GM18526 (cell line): ENCODE data around the gene VPS4A.

Experiments used
- POLR2A ChIP-seq: IDR thresholded peaks from 3 replicates; pipeline ENCODE4 v1.6.1; 2011; ENCODE audit not compliant: insufficient read length; ENCODE audit errors: extremely low read depth

VPS4A gene

DNA sequence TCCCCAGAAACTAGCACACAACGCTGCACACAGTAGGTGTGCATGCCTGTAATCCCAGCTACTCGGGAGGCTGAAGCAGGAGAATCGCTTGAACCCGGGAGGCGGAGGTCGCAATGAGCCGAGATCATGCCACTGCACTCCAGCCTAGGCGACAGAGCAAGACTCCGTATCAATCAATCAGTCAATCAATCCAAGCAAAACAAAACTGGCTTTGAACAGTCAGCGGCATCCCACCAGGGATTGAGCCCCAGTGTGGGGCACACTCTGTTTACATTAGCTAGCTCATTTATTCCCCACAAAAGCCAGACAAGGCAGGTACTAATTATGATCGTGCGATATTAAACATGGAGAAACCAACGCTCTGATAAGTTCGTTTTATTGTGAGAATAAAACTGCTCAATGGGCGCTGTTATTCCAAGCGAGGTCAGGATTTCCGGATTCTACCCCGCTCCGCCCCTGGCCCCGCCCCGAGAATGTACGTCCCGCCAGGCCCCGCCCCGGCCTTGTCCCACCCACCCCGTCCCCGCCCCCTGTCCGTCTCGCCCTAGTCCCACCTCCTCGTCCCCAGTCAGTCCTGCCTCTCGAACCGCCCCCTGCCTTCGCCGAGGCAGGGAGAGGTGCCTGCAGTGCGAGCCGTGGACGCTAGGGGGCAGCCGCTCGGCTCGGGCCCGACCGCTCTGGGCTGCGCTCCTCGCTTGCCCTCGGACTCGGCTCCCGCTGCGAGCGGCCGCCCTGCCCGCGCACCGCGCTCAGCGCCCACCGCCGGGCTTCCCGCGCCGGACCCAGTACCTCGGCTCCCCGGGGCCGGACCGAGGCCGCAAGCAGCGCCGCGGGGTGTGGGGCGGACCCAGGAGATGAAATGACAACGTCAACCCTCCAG lies at the start of gene VPS4A:
Gene VPS4A (plus strand): TSS at position 698 of the 880 bp plus-strand sequence. CDS start 162 bp downstream, at position 860.
- TF ChIP-seq POLR2A = peak; percentile 82

DNA sequence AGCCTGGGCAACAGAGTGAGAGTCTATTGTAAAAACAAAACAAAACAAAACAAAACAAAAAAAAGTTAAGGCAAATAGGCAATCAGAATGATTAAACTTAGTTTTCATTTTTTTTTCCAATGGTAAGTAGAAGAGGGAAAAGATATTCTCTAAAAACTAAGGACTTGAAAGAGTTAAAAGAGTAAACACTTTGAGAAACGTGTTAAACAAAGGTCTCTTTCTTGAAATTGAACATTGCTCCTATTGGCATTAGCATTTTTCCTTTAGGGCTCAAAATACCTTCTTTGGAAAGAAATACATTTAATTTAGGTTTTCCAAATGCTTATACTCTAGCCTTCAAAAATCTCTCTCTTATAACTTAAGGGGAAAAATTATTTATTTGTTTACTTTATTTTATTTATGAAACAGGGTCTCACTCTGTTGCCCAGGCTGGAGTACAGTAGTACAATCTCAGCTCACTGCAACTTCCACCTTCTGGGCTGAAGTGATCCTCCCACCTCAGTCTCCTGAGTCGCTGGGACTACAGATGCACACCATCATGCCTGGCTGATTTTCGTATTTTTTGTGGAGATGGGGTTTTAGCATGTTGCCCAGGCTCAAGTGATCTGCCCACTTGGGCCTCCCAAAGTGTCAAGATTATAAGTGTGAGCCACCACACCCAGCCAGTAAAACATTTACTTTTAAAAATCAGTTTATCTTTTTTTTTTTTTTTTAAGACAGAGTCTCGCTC lies 44.7 kb upstream of the VPS4A start:
- TF ChIP-seq POLR2A = no peak

DNA sequence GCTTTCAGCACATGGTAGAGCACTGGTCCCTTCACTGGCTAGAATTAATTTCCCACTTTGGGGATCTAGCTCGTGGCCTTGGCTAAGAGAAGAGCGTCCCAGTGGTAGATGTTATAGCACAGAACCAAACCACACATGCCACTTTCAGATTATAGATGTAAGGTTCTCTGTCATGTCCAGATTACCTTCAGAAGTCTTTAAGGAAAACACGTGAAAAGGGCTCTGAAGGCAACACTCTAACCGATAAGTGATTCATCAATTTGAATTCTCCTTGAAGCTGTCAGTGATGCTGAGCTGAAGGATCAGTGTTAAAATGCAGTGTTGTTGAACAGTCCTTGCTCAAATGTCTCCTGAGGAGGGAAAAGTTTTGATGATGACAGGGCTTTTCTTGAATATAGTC lies 43.5 kb upstream of the VPS4A start:
- no peak for TF ChIP-seq POLR2A

DNA sequence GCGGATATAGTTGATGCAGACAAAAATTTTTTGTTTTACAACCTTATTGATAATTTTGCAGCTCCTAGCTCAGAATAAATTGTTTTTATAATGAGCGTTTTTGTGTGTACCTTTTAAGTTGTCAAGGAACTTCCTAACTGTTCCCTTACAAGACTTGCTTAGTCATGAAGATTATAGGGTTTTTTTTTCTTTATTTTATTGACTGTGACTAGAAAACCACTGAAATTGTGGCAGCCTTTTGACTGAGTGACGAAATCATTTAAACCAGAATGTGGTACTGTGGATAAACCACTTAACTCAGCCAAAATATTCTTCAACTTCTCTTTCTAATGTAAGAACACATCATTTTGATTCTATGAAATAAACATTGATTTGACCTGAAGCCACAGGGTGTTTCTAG lies 40.8 kb upstream of the VPS4A start:
- no peak for TF ChIP-seq POLR2A

DNA sequence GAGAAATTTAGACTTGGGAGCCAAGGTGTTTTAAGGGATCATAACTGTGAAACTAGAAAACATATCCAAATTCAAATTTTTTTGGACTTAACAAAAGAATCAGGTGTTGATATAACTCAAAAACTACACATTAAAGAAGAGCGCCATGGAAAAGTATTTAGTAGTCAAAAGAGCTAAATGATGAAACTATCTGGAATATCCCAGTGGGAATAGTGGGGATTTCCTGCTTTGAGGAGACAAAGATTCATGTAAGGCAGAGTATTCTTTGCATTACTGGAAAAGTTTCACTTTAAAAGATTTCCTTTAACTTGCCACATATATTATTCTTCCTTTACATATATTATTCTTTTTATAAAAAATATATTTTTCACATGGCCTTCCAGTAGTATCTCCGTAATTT lies 40.3 kb upstream of the VPS4A start:
- TF ChIP-seq POLR2A = no peak

DNA sequence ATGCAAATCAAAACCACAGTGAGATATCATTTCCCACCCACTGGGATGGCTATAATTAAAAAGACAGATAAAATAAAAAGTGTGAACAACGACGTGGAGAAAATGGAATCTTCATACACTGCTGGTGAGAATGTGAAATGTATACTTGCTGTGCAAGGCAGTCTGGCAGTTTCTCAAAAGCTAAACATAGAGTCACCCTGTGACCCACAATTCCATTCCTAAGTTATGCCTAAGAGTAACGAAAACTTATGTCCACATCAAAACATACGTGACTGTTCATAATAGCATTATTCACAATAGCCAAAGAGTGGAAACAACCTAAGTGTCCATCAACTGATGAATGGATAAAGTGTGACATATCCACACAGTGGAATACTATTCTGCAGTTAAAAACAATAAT lies 38.1 kb upstream of the VPS4A start:
- no peak for TF ChIP-seq POLR2A

DNA sequence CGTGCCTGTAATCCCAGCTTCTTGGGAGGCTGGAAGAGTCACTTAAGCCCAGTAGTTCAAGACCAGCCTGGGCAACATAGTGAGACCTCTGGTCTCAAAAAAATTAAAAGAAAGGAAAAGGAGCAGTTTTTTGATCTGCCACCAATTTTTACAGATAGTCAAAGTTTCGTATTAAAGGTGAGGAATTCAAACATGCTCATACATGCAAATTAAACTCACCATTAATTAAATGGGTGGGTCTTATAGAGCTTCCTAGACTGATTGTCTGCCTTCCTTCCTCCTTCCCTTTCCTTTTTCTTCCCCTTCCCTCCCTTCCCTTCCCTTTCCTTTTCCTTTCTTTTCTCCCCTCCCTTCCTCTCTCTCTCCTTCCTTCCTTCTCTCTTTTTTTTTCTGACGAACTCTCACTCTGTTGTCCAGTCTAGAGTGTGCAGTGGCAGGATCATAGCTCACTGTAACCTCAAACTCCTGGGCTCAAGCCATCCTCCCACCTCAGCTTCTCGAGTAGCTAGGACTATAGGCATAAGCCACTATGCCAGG lies 36.4 kb upstream of the VPS4A start:
- no peak for TF ChIP-seq POLR2A

DNA sequence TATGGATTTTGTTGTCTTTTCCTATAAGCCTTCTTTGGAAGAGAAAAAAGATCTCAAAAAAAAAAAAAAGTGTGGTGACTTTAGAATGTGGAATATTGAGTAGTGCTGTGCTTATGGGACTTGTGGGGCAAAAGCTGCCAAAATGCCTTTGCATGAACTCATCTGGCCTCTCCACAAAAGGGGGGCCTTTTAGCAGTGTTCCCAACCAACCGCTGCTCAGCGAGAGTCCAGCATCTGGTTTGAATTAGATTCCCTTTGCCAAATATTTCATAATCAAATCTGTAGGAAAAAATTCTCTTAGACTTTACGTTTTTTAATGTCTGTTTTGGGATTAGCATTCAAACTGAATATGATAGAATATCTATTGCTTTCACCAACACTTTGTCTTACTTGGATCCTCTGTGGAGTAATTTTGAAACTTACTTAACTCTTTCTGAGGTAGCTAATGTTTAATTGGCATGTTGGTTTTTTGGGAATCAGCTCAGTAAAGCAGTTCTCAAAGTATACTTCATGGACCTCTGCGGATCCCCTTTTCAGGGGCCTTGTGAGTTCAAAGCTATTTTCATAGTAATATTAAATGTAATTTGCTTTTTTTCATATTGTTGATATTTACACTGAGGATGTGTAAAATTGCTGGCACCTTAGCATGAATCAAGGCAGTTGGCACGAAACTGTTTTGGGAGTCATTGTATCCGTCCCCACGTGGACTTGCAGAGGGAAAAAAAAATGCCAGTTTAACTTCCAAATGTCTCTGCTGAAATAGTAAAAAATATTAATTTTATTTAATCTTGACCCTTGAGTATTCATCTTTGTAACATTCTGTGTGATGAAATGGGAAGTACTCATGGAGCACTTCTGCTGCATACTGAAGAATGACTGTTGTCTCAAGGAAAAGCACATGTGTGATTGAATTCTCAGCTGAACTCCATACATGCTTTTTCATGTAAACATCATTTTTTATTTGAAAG lies 34.7 kb upstream of the VPS4A start:
- TF ChIP-seq POLR2A = no peak

DNA sequence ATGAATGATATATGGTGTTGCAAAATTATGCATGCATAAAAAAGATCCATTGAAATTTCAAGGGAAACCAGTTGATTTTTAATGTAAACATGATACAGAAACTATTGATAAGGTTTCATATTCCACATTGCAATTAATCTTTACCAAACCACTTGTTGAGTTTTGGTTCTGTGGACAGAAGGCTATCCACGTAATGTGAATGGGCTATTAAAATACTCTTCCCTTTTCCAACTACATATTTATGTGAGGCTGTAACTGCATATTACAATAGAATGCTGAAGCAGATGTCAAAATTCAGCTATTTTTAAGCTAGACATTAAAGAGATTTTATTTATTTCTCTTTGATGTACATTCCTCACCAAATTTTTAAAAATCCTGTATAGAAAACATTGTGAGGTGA lies 33.7 kb upstream of the VPS4A start:
- TF ChIP-seq POLR2A = no peak

DNA sequence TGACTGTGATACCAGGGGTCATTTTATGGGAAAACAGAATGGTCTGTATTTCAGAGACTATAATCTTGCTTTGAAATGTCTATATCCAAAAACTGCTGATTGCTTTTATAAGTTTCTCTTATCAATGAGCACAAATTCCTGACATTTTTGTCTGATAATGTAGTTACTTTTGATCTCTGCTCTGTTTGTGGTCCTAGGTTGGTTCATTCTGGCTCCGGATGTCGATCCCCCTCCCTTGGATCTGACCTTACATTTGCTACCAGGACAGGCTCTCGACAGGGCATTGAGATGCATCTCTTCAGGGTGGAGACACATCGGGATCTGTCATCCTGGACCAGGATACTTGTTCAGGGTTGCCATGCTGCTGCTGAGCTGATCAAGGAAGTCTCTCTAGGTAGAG lies 27.3 kb upstream of the VPS4A start:
- TF ChIP-seq POLR2A = no peak

DNA sequence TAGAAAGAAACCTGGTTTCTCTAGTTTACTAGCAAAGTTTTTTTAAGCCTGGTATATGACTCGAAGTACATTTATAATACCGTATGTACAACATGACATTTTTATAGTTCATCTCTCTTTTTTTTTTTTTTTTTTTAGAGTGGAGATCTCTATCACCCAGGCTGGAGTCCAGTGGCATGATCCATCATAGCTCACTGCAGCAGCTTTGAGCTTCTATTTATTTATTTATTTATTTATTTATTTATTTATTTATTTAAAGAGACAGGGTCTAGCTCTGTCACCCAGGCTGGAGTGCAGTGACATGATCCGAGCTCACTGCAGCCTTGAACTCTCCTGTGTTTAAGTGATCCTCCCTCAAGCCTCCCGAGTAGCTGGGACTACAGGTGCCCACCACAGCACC lies 25.9 kb upstream of the VPS4A start:
- TF ChIP-seq POLR2A = no peak

DNA sequence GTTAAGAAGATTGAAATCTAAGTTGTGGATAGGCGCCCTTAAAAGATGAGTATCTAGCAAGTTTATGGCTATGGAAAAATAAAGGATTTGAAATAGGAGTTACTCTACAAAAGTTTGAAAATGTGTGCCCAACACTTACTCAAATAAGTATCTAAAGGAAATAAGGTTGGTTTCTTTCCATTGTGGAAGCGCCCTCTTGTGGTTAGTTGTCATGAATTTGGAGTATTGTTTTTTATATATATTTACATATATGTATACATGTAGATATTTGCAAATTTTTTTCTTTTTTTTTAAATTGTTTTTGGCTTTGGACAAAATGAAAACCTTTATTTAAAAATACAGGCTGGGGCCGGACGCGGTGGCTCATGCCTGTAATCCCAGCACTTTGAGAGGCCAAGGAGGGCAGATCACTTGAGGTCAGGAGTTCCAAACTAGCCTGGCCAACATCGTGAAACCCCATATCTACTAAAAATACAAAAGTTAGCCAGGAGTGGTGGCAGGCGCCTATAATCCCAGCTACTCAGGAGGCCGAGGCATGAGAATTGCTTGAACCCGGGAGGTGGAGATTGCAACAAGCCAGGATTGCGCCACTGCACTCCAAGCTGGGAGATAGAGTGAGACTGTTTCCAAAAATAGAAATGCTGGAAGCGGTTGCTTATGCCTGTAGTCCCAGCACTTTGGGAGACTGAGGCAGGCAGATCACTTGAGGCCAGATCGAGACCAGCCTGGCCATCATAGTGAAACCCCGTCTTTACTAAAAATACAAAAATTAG lies 24.0 kb upstream of the VPS4A start:
- no peak for TF ChIP-seq POLR2A

DNA sequence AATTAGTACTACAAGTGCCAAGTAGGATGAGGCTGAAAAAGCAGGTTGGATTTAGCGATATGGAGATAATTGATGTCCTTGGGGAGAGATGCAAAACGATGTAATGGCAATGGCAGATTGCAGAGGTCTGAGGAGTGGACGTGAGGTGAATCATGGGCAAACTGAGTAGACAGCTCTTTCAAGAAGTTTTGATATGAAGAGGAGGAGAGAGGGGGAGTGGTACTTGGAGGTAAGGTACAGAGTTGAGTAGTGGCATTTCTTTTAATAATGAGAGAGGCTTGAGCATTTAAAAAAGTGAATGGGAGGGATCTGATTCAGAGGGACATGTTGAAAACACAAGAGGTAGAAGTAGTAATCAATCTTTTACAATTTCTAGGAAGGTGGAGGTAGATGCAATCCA lies 17.7 kb upstream of the VPS4A start:
- TF ChIP-seq POLR2A = no peak

DNA sequence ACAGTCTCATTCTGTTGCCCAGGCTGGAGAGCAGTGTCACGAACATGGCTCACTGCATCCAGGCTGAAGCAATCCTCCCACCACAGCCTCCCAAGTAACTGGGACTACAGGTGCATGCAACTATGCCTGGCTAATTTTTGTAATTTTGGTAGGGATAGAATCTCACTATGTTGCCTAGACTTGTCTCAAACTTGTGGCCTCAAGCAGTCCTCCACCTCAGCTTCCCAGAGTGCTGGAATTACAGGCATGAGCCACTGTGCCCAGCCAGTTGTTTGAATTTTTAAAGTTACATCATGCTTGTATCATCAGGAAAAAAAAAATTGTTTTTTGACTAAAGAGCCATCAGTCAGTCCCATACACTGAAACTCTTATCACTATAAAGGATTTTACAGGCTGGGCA lies 17.1 kb upstream of the VPS4A start:
- no peak for TF ChIP-seq POLR2A
